NCI-H2029 treated with DMSO at 0.1 percent for 48 hours (cell line): Measurements from ENCODE around the gene CCL26.
"Not testable (repeated sequence)": the region's sequence is repeated elsewhere in the genome, so short reads cannot be mapped to it uniquely, and the experiment has no call there.

Experiments
- DNase-seq: peaks from one replicate; lab custom pipeline; 2025; lab: John Stamatoyannopoulos, UW

The CCL26 gene

DNA sequence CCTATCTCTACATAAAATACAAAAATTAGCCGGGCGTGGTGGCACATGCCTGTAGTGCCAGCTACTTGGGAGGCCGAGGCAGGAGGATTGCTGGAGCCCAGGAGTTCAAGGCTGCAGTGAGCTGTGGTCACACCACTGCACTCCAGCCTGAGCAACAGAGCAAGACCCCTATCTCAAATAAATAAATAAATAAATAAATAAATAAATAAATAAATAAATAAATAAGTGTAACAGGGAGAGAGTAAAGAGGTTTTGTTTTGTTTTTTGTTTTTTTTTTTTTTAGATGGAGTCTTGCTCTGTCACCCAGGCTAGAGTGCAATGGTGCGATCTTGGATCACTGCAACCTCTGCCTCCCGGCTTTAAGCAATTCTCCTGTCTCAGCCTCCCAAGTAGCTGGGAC is 20.6 kb upstream of the CCL26 start:
- DNase-seq: not testable (repeated sequence)

DNA sequence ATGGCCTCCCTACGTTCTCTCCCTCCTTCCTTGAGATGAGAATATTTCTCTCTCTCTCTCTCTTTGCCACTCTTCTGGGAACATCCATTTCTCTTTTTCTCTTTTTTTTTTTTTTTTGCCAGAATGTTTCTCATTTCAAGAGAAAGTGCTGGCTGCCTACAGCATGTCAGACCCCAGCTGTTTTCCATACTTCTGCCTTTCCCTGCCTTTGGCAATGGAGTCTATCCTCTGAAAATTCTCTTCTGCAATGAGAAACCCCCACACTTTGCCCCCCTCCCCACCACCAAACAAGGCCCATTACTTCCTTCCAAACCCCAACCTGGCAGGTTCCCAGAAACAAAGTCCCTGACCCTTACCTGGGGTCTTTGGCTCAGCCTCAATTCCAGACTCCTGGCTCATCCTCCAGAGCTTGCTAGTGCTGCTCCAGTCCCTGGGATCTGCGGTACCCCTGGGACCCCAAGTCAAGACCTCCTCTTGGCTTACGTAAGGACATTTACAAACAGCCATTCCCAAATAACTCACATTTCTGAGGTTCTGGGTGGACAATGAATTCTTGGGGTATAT is 17.4 kb upstream of the CCL26 start:
- no peak for DNase-seq

DNA sequence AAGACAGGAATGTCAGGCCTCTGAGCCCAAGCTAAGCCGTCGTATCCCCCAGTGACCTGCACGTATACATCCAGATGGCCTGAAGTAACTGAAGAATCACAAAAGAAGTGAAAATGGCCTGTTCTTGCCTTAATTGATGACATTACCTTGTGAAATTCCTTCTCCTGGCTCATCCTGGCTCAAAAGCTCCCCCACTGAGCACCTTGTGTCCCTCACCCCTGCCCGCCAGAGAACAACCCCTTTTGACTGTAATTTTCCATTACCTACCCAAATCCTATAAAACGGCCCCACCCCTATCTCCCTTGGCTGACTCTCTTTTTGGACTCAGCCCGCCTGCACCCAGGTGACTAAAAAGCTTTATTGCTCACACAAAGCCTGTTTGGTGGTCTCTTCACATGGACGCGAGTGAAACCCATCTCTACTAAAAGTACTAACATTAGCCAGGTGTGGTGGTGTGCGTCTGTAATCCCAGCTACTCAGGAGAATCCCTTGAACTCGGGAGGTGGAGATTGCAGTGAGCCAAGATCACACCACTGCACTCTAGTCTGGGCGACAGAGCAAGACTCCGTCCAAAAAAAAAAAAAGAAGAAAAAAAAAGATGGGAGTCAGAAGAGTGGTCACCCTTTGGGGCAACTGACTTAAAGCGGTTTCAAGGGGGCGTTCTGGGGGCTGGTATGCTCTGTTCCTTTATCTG is 16.3 kb upstream of the CCL26 start:
- not testable (repeated sequence) for DNase-seq

DNA sequence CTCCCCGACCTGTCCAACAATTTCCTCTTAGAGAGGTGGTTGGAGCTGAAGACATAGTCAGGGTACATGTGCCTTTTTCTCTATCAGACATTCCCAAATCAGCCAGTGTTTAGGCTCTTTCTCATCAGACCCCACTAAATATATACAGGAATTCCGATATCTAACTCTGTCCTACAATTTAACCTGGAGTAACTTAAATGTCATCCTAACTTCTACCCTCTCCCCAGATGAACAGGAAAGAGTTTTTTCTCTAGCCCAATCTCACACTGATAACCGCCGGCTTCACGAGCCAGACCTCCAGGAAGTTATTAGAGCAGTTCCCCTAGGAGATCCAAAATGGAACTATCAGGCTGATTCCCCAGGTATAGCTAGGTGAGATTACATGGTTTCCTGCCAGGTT is 11.0 kb upstream of the CCL26 start:
- not testable (repeated sequence) for DNase-seq

DNA sequence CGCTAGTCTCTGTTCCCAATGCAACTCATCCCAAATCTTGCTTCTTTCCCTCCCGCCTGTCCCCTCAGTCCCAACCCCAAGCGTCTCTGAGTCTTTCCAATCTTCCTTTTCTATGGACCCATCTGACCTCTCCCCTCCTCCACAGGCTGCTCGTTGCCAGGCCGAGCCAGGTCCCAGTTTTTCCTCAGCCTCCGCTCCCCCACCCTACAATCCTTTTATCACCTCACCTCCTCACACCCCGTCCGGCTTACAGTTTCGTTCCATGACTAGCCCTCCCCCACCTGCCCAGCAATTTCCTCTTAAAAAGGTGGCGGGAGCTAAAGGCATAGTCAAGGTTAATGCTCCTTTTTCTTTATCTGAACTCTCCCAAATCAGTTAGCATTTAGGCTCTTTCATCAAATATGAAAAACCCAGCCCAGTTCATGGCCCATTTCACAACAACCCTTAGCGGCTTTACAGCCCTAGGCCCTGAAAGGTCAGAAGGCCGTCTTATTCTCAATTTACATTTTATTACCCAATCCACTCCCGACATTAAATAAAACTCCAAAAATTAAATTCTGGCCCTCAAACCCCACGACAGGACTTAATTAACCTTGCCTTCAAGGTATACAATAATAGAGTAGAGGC is 8.7 kb upstream of the CCL26 start:
- DNase-seq: not testable (repeated sequence)

DNA sequence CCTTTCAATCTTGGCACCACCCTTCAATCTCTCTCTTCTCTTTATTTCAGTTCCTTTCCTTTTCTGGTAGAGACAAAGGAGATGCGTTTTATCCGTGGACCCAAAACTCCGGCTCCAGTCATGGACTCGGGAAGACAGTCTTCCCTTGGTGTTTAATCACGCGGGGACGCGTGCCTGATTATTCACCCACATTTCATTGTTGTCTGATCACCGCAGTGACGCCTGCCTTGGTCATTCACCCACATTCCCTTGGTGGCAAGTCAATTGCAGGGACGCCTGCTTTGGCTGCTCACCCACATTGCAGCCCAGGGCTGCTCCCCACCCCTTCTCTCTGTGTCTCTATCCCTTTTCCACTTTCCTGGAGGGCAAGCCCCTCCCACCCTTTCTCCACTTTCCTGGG is 7.5 kb upstream of the CCL26 start:
- DNase-seq: not testable (repeated sequence)

DNA sequence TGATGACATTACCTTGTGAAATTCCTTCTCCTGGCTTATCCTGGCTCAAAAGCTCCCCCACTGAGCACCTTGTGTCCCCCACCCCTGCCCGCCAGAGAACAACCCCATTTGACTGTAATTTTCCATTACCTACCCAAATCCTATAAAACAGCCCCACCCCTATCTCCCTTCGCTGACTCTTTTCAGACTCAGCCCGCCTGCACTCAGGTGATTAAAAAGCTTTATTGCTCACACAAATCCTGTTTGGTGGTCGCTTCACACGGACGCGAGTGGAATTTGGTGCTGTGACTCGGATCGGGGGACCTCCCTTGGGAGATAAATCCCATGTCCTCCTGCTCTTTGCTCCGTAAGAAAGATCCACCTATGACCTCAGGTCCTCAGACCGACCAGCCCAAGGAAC is 7.0 kb upstream of the CCL26 start:
- not testable (repeated sequence) for DNase-seq

DNA sequence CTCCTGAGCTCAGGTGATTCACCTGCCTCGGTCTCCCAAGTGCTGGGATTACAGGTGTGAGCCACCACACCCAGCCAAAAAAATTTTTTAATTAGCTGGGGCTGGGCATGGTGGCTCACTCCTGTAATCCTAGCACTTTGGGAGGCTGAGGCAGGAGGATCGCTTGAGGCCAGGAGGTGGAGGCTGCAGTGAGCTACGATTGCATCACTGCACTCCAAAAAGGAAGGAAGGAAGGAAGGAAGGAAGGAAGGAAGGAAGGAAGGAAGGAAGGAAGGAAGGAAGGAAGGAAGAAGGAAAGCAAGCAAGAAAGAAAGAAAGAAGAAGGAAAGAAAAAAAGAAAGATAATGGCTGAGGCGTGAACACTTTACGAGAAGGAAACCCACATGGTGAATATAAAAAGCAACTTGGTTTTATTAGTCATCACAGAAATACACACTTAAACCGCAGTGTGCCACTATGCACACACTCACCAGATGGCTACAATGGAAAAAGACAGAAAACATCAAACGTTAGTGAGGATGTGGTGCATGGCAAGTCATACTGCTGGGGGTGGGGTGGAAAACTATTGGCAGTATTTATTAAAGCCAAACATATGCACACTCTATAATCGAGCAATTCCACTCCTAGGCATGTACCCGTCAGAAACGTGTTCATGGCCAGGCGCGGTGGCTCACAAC is 4.4 kb upstream of the CCL26 start:
- no peak for DNase-seq

DNA sequence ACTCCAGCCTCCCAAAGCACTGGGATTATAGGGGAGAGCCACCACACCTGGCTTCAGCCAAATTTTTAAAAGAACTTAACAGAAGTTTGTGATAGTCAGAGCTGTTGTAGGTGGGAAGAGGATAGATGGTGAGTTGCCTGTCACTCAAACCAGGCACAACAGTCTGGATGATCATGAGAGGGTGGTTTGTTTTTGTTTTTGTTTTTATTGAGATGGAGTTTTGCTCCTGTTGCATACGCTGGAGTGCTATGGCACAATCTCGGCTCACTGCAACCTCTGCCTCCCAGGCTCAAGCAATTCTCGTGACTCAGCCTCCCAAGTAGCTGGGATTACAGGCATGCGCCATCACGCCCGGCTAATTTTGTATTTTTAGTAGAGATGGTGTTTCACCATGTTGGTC is 1.9 kb upstream of the CCL26 start:
- DNase-seq: not testable (repeated sequence)

DNA sequence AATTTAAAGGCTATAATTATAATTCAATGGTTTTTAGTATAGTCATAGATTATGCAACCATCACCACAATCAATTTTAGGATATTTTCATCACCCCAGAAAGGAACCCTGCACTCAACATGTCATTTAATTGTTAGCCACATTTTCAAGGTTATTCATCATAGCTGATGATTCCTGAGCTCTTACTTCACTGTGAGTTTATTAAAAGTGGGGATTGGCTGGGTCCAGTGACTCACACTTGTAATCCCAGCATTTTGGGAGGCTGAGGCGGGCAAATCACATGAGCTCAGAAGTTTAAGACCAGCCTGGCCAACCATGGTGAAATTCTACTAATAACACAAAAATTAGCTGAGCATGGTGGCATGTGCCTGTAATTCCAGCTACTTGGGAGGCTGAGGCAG is 787 bp downstream of the CCL26 start:
- no peak for DNase-seq

DNA sequence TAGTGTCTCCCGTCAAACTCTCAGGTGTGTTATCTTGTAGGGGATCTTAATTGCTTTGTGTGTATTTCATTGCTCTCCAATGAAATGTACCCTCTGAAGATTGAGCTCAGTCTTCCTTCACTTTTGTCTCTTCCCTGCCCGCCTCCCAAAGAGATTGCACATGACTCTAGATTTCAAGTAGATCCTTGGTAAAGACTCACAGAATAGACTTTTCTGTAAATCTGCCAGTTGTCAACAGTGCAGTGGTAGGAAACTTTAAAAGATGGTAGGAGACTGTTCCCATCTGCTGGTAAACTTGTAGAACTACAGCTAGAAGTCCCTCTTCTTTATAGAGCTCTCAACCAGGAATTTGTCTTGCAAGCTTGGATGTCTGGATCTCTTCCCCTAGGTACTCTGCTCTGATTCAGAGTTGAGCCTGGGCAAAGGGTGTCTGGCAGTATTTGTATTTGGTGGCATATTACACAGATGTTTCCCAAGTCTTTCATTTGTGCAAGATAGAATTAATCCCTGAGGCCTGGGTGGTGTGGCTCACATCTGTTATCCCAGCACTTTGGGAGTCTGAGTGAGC is 9.6 kb downstream of the CCL26 start:
- DNase-seq: no peak

DNA sequence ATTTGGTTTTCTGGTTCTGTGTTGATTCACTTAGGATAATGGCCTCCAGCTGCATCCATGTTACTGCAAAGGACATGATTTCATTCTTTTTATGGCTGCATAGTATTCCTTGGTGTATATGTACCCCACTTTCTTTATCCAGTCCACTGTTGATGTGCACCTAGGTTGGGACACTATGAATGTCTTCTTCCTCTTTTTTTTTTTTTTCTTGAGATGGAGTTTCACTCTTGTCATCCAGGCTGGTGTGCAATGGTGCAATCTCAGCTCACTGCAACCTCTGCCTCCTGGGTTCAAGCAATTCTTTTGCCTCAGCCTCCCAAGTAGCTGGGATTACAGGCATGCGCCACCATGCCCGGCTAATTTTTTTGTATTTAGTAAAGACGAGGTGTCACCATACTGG is 10.2 kb downstream of the CCL26 start:
- not testable (repeated sequence) for DNase-seq

DNA sequence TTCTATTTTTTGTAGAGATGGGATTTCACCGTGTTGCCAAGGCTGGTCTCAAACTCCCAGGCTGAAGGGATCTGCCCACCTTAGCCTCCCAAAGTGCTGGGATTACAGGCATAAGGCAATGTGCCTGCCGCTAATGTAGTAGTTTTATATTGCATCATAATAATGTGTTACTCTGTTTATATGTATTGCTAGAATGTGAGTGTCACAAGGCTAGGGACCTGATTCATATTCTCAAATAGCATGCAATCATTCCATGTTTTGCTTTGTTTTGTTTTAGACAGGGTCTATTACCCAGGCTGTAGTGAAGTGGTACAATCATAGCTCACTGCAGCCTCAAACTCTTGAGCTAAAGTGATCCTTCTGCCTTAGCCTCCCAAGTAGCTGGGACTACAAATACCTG is 13.5 kb downstream of the CCL26 start:
- no peak for DNase-seq

DNA sequence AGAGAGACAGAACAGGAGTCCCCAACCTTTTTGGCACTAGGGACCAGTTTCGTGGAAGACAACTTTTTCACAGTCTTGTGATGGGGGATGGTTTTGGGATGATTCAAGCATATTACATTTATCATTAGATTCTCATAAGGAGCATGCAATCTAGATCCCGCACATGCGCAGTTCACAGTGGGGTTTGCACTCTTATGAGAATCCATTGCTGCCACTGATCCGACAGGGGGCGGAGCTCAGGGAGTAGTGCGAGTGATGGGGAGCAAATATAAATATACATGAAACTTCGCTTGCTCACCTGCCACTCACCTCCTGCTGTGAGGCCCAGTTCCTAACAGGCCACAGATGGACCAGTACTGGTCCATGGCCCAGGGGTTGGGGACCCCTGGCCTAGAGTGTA is 14.2 kb downstream of the CCL26 start:
- no peak for DNase-seq

DNA sequence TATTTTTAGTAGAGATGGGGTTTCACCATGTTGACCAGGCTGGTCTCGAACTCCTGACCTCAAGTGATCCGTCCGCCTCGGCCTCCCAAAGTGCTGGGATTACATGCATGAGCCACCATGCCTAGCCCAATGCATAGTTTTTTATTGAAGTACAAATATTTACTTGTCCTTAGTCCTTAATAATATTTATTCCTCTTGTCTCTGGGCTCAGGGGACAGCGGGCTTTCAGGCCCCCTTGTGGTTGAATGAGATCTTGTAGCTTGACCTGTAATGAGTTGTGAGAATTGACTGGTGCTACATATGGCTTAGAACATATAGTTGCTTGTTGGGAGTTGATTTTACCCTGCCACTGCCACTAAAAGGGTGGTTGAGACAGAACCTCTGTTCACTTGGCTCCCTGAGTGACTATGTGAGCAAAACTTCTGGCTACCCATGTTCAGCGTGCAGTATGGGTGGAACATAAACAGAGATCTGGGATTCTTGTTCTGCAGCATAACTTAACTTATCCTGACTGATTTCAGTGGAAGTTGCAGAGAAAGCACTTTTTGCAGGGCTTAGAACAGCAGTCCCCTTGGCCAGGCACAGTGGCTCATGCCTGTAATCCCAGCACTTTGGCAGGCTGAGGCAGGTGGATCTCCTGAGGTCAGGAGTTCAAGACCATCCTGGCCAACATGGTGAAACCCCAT is 14.9 kb downstream of the CCL26 start:
- no peak for DNase-seq

DNA sequence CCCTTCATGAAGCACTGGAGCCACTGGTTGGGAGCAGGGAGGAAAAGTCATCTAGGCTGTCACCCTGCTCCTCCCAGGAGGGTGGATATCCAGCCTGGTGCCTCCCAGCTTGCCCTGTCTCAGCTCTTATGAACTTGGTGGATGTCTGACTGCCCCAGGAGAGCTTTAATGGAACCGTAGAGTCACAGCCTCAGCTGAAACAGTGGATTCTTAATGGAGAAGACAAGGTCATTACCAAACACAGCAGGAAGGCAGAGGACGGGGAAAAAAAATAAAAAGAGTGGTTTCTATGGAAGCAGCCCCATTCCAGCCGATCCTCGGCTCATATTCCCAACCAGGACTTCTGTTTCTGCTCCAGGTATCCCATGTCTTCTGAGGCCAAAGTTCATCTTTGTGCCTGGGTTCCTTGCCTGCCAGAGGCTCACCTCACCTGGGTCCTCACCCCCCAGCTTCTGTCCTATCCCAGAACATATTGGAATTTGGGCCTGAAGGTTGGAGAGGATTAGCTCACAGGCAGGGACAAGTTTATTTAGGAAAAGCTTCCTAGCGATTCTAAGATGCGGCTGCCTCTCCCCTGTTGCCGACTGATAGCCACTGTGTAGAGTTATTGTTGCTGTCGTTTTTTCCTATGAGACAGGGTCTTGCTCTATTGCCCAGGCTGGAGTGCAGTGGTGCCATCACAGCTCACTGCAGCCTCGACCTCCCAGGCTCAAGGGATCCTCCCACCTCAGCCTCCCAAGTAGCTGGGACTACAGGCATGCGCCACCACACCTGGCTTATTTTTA is 15.6 kb downstream of the CCL26 start:
- DNase-seq: no peak

DNA sequence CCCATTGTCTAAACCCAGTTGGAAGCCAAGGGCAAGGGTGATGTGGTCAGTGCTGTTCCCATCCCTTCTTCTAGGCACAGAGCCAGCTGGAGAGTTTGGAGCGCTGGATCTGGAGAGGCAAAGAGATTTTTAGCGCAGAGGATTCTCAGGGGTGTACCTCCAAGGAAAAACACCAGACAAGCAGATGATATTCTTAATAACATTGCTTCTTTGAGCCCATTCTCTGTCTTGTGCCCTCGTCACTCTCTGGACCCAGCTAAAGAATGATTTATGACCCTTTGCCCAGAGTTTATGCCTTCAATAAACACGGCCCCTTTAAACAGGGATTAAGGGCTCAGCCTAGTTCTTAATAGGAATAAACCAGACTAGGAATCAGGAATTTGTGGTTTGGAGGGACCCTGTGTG is 28.6 kb downstream of the CCL26 start:
- DNase-seq: no peak

DNA sequence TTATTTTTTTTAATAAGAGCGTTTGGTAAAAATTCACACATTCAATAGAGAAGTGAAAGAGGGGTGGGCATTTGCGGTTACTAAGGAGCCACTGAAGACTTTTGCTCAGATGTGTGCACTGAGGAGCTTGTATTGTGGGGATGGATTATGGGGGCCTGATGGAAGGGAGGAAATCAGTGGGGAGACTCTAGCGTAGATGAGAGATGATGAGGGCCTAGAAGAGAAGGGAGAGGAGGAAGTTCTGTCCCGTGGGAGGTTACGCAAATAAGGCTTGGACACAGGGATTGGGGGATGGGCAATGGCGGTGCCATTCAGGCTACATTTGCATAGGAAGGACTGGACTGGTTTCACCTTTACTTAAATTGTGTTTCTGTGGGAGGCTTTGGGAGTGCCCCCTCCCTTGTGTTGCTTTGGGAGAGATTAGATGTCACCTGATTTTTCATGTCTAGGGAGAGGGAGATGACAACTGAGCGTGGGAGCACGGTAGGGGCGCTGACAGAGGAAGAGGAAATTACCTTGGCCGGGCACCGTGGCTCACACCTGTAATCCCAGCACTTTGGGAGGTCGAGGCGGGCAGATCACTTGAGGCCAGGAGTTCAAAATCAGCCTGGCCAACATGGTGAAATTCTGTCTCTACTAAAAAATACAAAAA is 31.0 kb downstream of the CCL26 start:
- DNase-seq: no peak

DNA sequence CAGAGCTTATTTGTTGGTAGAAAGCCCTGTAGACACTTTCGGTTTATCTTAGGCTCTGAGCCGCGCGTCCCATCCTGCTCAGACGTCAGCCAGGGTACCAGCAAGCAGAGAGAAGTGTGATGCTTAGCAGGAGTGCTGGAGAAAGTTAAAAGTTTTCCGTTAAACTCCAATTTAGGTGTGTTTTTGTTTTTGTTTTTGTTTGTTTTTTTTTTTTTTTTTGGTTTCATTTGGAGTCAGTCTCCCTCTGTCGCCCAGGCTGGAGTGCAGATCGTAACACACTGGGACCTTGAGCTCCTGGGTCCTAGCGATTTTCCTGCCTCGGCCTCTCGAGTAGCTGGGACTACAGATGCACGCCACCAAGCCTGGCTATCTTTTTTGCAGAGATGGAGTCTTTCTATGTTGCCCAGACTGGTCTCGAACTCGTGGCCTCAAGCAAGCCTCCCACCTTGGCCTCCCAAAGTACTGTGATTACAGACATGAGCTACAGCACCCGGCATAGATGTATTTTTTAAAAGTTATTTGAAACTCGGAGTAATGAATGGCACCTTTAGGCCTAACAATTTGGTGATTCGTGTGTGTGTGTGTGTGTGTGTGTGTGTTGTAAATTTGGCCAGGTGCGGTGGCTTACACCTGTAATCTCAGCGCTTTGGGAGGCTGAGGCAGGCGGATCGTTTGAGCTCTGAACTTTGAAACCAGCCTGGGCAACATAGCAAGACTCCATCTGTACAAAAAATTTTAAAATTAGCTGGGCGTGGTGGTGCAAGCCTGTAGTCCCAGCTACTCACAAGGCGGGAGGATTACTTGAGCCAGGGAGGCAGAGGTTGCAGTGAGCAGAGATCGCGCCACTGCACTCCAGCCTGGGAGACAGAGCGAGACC is 32.0 kb downstream of the CCL26 start:
- DNase-seq: no peak
